Measurements from ENCODE around the gene FAM53A.

FAM53A gene

GRCh38 chr4:1648962-1649361 is 35.2 kb downstream of the FAM53A start:
- Histone ChIP-seq H4K20me1 (ENCODE audit: insufficient read depth) (no peaks in the 10 kb centered on the region), H3K79me2 (ENCODE audit: insufficient read depth, low read depth) (no peaks in the 10 kb centered on the region), H3K27me3 (ENCODE audit: insufficient read depth, low read depth) (peaks cover 8% of the 10 kb centered on the region; the same call in 1 of the 2 replicates), H2AFZ (ENCODE audit: low read depth) (no peak overlapping the region), H3K9ac (no peak overlapping the region), H3K4me1 (ENCODE audit: low read depth, poor library complexity, severe bottlenecking) (no peaks in the 10 kb centered on the region), H3K36me3 (ENCODE audit: insufficient read depth) (no peaks in the 10 kb centered on the region), H3K4me2 (no peak overlapping the region), H3K27ac (no peak overlapping the region), H3K4me3 (IDR thresholded peaks at IDR 0.05; ENCODE audit: insufficient read depth, low read depth, low read length) (no peak overlapping the region)
- no peak for TF ChIP-seq CTCF (conservative IDR thresholded peaks at IDR 0.05; ENCODE audit: low read depth, low read length)

DNA sequence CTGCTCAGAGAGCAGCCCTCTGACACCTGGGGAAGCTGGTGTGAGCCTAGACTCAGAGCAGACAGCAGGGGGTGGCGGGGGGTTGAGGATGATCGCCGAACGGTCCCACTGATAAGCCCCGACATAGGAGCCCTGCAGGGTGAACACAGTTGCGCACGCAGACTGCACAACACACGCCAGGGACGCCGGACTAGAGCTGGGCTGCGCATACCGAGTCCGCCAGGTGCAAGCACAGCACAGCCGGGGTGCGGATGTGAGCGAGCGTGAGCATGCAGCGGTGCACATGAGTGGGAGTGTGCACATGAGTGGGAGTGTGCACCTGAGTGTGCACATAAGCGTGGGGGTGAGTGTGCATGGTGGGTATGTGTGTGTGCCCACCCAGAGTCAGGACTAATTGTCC is 36.7 kb downstream of the FAM53A start:
- H3K79me2 ChIP-seq (ENCODE audit: insufficient read depth, low read depth) = no peaks in the 10 kb centered on the region
- peaks cover 8% of the 10 kb centered on the region; the same call in 1 of the 2 replicates for H3K27me3 ChIP-seq (ENCODE audit: insufficient read depth, low read depth)
- no peak overlapping the region for H3K27ac ChIP-seq
- H3K4me2 ChIP-seq = no peak overlapping the region
- no peak overlapping the region for H3K4me3 ChIP-seq (IDR thresholded peaks at IDR 0.05; ENCODE audit: insufficient read depth, low read depth, low read length)
- no peaks in the 10 kb centered on the region for H3K36me3 ChIP-seq (ENCODE audit: insufficient read depth)
- no peak overlapping the region for H2AFZ ChIP-seq (ENCODE audit: low read depth)
- H3K4me1 ChIP-seq (ENCODE audit: low read depth, poor library complexity, severe bottlenecking) = no peaks in the 10 kb centered on the region
- no peak overlapping the region for H3K9ac ChIP-seq
- H4K20me1 ChIP-seq (ENCODE audit: insufficient read depth) = no peaks in the 10 kb centered on the region
- TF ChIP-seq CTCF (conservative IDR thresholded peaks at IDR 0.05; ENCODE audit: low read depth, low read length) = no peak

DNA sequence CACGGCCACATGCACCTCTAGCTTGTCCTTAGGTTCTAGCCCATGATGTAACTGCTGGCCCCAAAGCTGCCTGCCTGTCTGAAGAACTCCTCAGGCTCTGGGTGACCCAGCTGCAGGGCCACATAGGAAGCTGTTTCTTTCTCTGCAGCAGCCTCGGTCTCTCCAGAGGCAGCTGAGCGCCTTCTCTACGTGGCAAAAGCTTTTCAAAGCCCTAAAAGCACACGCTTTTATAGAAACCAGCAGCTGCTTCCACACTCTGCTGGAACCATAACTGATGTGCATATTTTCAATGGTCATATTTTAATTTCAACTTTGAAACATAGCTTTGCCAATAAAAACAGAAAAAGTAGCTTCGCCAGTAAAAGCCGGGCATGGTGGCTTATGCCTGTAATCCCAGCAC is 37.4 kb downstream of the FAM53A start:
- no peak overlapping the region for H3K9ac ChIP-seq
- no peaks in the 10 kb centered on the region for H3K4me1 ChIP-seq (ENCODE audit: low read depth, poor library complexity, severe bottlenecking)
- no peak for TF ChIP-seq CTCF (conservative IDR thresholded peaks at IDR 0.05; ENCODE audit: low read depth, low read length)
- no peak overlapping the region for H2AFZ ChIP-seq (ENCODE audit: low read depth)
- H3K27me3 ChIP-seq (ENCODE audit: insufficient read depth, low read depth) = peaks cover 9% of the 10 kb centered on the region; the same call in 1 of the 2 replicates
- H3K4me2 ChIP-seq = no peak overlapping the region
- H3K27ac ChIP-seq = no peak overlapping the region
- no peaks in the 10 kb centered on the region for H3K79me2 ChIP-seq (ENCODE audit: insufficient read depth, low read depth)
- no peaks in the 10 kb centered on the region for H3K36me3 ChIP-seq (ENCODE audit: insufficient read depth)
- H3K4me3 ChIP-seq (IDR thresholded peaks at IDR 0.05; ENCODE audit: insufficient read depth, low read depth, low read length) = no peak overlapping the region
- no peaks in the 10 kb centered on the region for H4K20me1 ChIP-seq (ENCODE audit: insufficient read depth)

- Histone ChIP-seq H3K4me3 (IDR thresholded peaks at IDR 0.05; ENCODE audit: insufficient read depth, low read depth, low read length) (no peak overlapping the region), H3K27me3 (ENCODE audit: insufficient read depth, low read depth) (peaks cover 15% of the 10 kb centered on the region; the same call in 1 of the 2 replicates), H3K9ac (no peak overlapping the region), H3K4me2 (no peak overlapping the region), H3K79me2 (ENCODE audit: insufficient read depth, low read depth) (no peaks in the 10 kb centered on the region), H2AFZ (ENCODE audit: low read depth) (no peak overlapping the region), H3K4me1 (ENCODE audit: low read depth, poor library complexity, severe bottlenecking) (no peaks in the 10 kb centered on the region), H3K36me3 (ENCODE audit: insufficient read depth) (no peaks in the 10 kb centered on the region), H4K20me1 (ENCODE audit: insufficient read depth) (no peaks in the 10 kb centered on the region), H3K27ac (no peak overlapping the region)
- no peak for TF ChIP-seq CTCF (conservative IDR thresholded peaks at IDR 0.05; ENCODE audit: low read depth, low read length)
Measured at GRCh38 chr4:1644891-1645657, 39.0 kb downstream of the FAM53A start.

Data from KMS-11 (cell line).